CD14-positive monocyte (primary cell): ENCODE data around the gene F2. TPM values are rescaled to one million over a fixed set of nuclear protein-coding genes. Genes with fewer than 3 reads are reported as not detected.

Experiments used
- DNase-seq, 3 donors: peaks; one replicate each; pipeline ENCODE4 v3.0.0-alpha.2; 2011 to 2022
- H2AFZ ChIP-seq: 2 replicates; pipeline ENCODE4 v1.6.0; 2012; ENCODE audit warnings: mild to moderate bottlenecking, low read depth, low read length, inconsistent platforms; ENCODE audit not compliant: insufficient read depth, poor library complexity, severe bottlenecking
- H3K27ac ChIP-seq, 2 donors: 1 replicate in 1 of 2; 2 replicates in 1 of 2; pipeline ENCODE4 v1.5.1; 2012 to 2013; ENCODE audit warnings: low read length in 2 of 2, control low read depth in 1 of 2, inconsistent platforms in 1 of 2, low read depth in 1 of 2, mild to moderate bottlenecking in 1 of 2
- H3K27me3 ChIP-seq, 2 donors: one replicate each; pipeline versions ENCODE4 v1.6.0 to v1.6.1; 2011 to 2013; ENCODE audit warnings: low read length in 2 of 2; ENCODE audit not compliant: control insufficient read depth in 2 of 2, insufficient read depth in 2 of 2
- H3K36me3 ChIP-seq, 2 donors: replicated peaks in 1 of 2; 1 replicate in 1 of 2; 2 replicates in 1 of 2; pipeline versions ENCODE4 v1.5.1 to v1.6.1; 2012 to 2013; ENCODE audit warnings: low read length in 2 of 2, control low read depth in 1 of 2, inconsistent platforms in 1 of 2, mild to moderate bottlenecking in 1 of 2; ENCODE audit not compliant: insufficient read depth in 2 of 2, control insufficient read depth in 1 of 2
- H3K4me1 ChIP-seq, 2 donors: 1 replicate in 1 of 2; 2 replicates in 1 of 2; pipeline versions ENCODE4 v1.5.1 to v1.6.1; 2012 to 2013; ENCODE audit warnings: low read length in 2 of 2, control low read depth in 1 of 2, inconsistent platforms in 1 of 2, mild to moderate bottlenecking in 1 of 2, moderate library complexity in 1 of 2; ENCODE audit not compliant: insufficient read depth in 2 of 2, control insufficient read depth in 1 of 2
- H3K4me2 ChIP-seq: replicated peaks from 2 replicates; pipeline ENCODE3; 2012; ENCODE audit warnings: low read length, moderate library complexity, mild to moderate bottlenecking; ENCODE audit not compliant: poor library complexity, severe bottlenecking; ENCODE audit errors: extremely low read depth
- H3K4me3 ChIP-seq, 3 experiments: fragments of 200-600 bp in 1 of 3; sonication (generic) in 1 of 3; replicated peaks in 1 of 3; 1 replicate in 2 of 3; 2 replicates in 1 of 3; pipeline ENCODE4 v1.5.1; 2011 to 2013; ENCODE audit warnings: low read length in 3 of 3, mild to moderate bottlenecking in 3 of 3, control low read depth in 2 of 3, low read depth in 2 of 3, inconsistent platforms in 1 of 3, moderate library complexity in 1 of 3
- H3K79me2 ChIP-seq: 2 replicates; pipeline ENCODE4 v1.6.0; 2012; ENCODE audit warnings: mild to moderate bottlenecking, control low read depth, inconsistent platforms, low read length, moderate library complexity; ENCODE audit not compliant: insufficient read depth
- H3K9ac ChIP-seq: 2 replicates; pipeline ENCODE4 v1.6.0; 2017; ENCODE audit warnings: low read length, mild to moderate bottlenecking; ENCODE audit not compliant: insufficient read depth, poor library complexity, severe bottlenecking
- H3K9me3 ChIP-seq, 2 donors: replicated peaks in 1 of 2; 1 replicate in 1 of 2; 2 replicates in 1 of 2; pipeline versions ENCODE4 v1.5.1 to v1.6.1; 2012 to 2013; ENCODE audit warnings: low read length in 2 of 2, control low read depth in 1 of 2; ENCODE audit not compliant: control insufficient read depth in 1 of 2, insufficient read depth in 1 of 2
- H4K20me1 ChIP-seq: 2 replicates; pipeline ENCODE4 v1.6.0; 2012; ENCODE audit warnings: mild to moderate bottlenecking, low read length, control low read depth, moderate library complexity; ENCODE audit not compliant: insufficient read depth
- H3K27ac Mint-ChIP-seq, 7 donors: one replicate each; pipeline ENCODE4 v1.8.0; 2020; ENCODE audit warnings: mild to moderate bottlenecking in 7 of 7, mixed read lengths in 7 of 7, moderate library complexity in 6 of 7, inconsistent platforms in 2 of 7
- H3K27me3 Mint-ChIP-seq, 3 donors: one replicate each; pipeline ENCODE4 v1.8.0; 2021 to 2022; ENCODE audit warnings: low read depth in 3 of 3, mild to moderate bottlenecking in 3 of 3, mixed read lengths in 3 of 3, moderate library complexity in 3 of 3, inconsistent platforms in 1 of 3
- H3K36me3 Mint-ChIP-seq, 2 donors: one replicate each; pipeline ENCODE4 v1.8.0; 2020; ENCODE audit warnings: mixed read lengths in 2 of 2, inconsistent platforms in 1 of 2, mild to moderate bottlenecking in 1 of 2
- H3K4me1 Mint-ChIP-seq: one replicate; pipeline ENCODE4 v1.8.0; 2020; ENCODE audit warnings: mild to moderate bottlenecking, mixed read lengths
- H3K4me3 Mint-ChIP-seq, 2 donors: one replicate each; pipeline ENCODE4 v1.8.0; 2020; ENCODE audit warnings: mild to moderate bottlenecking in 2 of 2, mixed read lengths in 2 of 2, moderate library complexity in 1 of 2
- H3K9me3 Mint-ChIP-seq, 7 donors: one replicate each; pipeline ENCODE4 v1.8.0; 2020 to 2022; ENCODE audit warnings: mixed read lengths in 7 of 7, mild to moderate bottlenecking in 6 of 7, moderate library complexity in 6 of 7, inconsistent platforms in 2 of 7
- CTCF ChIP-seq: fragments of 200-600 bp; IDR thresholded peaks from one replicate; pipeline ENCODE4 v1.8.0; 2022; ENCODE audit warnings: antibody characterized with exemption, mild to moderate bottlenecking
- WGBS: methylation state at CpG from one replicate; pipeline ENCODE4 v1.1.5; 2013; ENCODE audit warnings: missing lambda C conversion rate; ENCODE audit not compliant: insufficient coverage; 5-methylcytosine and 5-hydroxymethylcytosine counted together
- intact Hi-C, 2 donors: fragments of 100-400 bp; cut with micrococcal nuclease; formaldehyde crosslinking; loops; one replicate each; pipeline versions ENCODE4 v1.15.0 to v1.15.1; 2023
- polyA plus RNA-seq, 3 donors: library from polyadenylated mRNA; depleted of rRNA in 1 of 3; unstranded in 2 of 3; stranded (reverse) in 1 of 3; fragments of 300-500 nt in 2 of 3; fragments of >200 nt in 1 of 3; fragmentation: Illumina TruSeq in 2 of 3; gene quantifications; 1 replicate in 2 of 3; 2 replicates in 1 of 3; pipeline ENCODE4 v1.2.3, GENCODE V29; 2012 to 2021

The F2 gene
- polyA plus RNA-seq, 3 donors: not detected

GRCh38 chr11:46738887-46739286 is 19.9 kb downstream of the F2 start:
- intact Hi-C loops: no loop called here
- Histone ChIP-seq H3K9ac (no peak overlapping the region), H4K20me1 (no peaks in the 10 kb centered on the region), H3K4me3 (no peak overlapping the region), H3K27me3 (no peaks in the 10 kb centered on the region), H3K9me3 (no peaks in the 10 kb centered on the region), H3K4me2 (no peak overlapping the region), H3K79me2 (no peaks in the 10 kb centered on the region), H3K36me3 (peaks cover 28 to 29% of the 10 kb centered on the region in 2 donors), H3K27ac (no peak overlapping the region), H2AFZ (no peak overlapping the region), H3K4me1 (no peaks in the 10 kb centered on the region)
- no peaks in the 10 kb centered on the region for H3K4me1 Mint-ChIP-seq
- peaks cover 28 to 37% of the 10 kb centered on the region in 2 donors for H3K36me3 Mint-ChIP-seq
- peak overlapping the region in 1 of 7 donors; percentile 2 for H3K27ac Mint-ChIP-seq
- H3K4me3 Mint-ChIP-seq: no peak overlapping the region
- peaks cover 0 to 4% (median 1%) of the 10 kb centered on the region in 3 donors for H3K27me3 Mint-ChIP-seq
- H3K9me3 Mint-ChIP-seq: peaks cover 0 to 3% (median 0%) of the 10 kb centered on the region in 7 donors
- no peak for DNase-seq
- 100% methylated on average over 5 of the region's 6 CpGs for WGBS
- no peak for TF ChIP-seq CTCF

- H3K36me3 ChIP-seq: peaks cover 56 to 59% of the 10 kb centered on the region in 2 donors
- DNase-seq: no peak
- no peaks in the 10 kb centered on the region for H3K4me1 ChIP-seq
- no peaks in the 10 kb centered on the region for H3K9me3 ChIP-seq
- Mint-ChIP-seq H3K27me3 (peaks cover 0 to 1% (median 0%) of the 10 kb centered on the region in 3 donors), H3K27ac (peak overlapping the region in 2 of 7 donors; percentile 30 to 37), H3K36me3 (peaks cover 55 to 64% of the 10 kb centered on the region in 2 donors), H3K4me3 (no peak overlapping the region), H3K4me1 (no peaks in the 10 kb centered on the region), H3K9me3 (no peaks in the 10 kb centered on the region)
- 100% methylated on average over 1 of the region's 12 CpGs for WGBS
- no peak overlapping the region for H3K9ac ChIP-seq
- no peaks in the 10 kb centered on the region for H3K27me3 ChIP-seq
- no peak overlapping the region for H3K4me3 ChIP-seq
- no peak for TF ChIP-seq CTCF
- no peaks in the 10 kb centered on the region for H3K79me2 ChIP-seq
- no peaks in the 10 kb centered on the region for H4K20me1 ChIP-seq
- no peak overlapping the region for H2AFZ ChIP-seq
- H3K27ac ChIP-seq: no peak overlapping the region
- no peak overlapping the region for H3K4me2 ChIP-seq
- intact Hi-C loops: no loop called here
Observed at GRCh38 chr11:46741600-46742484, 22.8 kb downstream of the F2 start.
